GM11168 (cell line): ENCODE data around the gene FBXL13.
"Not testable (repeated sequence)": the region's sequence is repeated elsewhere in the genome, so short reads cannot be mapped to it uniquely, and the experiment has no call there.

ENCODE experiments used
- in situ Hi-C: fragments of 300-500 bp; cut with MboI; formaldehyde crosslinking; loops from one replicate; pipeline ENCODE4 v1.12.0; 2022; ENCODE audit warnings: low sequenced_read_pairs; ENCODE audit not compliant: unreplicated experiment

Gene FBXL13

DNA sequence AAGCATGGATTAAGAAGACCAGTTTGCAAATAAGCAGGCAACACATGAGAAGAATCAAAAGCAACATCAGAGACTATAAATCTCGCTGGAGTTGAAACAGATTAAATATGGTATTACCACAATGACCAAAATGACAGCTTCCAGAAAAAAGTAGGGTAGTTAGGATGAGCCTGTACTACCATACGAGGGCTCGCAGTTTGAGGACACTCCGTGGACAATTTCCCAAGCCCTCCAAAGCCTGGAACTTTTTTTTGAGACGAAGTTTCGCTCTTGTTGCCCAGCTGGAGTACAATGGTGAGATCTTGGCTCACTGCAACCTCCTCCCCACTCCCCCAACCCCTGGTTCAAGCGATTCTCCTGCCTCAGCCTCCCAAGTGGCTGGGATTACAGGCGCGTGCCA is 160.8 kb downstream of the FBXL13 start:
- in situ Hi-C loops, result no loop called here

DNA sequence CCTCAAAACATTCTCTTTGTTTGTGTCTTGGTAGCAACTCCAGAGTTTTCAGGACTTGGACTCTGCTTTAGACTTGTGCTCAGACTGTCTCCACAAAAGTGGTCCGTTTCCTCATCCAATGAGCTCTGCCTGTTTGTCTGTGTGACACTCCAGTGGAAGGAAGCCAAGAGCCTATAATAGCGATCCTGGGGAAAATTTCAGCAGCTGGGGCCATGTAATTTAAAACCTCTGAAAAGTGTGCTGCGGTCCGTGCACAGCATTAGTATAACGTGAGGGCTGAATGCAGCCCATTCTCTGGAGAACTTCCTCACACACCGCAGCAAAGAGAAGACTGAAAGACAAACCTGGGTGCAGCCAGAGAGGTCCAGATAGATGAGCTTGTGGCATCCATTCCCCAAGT is 161.9 kb downstream of the FBXL13 start, which contains the start of gene LRRC17:
LRRC17 (plus strand) TSS at position 259 of the 400 bp plus-strand sequence. CDS start 20,914 bp downstream, outside the sequence.
- in situ Hi-C loops, result no loop called here

DNA sequence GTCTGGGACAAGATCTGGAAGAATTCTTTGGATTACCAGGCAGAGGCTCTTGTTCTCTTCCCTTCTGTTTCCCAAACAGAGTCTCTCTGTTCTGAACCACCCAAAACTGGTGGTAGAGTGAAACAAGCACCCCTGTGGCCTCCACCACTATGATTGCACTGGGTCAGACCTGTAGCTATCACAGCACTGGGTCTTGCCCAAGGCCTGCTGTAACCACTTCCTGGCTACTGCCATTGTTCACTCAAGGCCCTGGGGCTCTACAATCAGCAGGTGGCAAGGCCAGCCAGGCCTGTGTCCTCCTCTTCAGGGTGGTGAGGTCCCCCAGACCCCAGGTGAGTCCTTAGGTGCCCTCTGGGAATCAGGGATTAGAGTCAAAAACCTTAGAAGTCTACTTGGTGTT is 165.9 kb downstream of the FBXL13 start:
- in situ Hi-C loops, result no loop called here

DNA sequence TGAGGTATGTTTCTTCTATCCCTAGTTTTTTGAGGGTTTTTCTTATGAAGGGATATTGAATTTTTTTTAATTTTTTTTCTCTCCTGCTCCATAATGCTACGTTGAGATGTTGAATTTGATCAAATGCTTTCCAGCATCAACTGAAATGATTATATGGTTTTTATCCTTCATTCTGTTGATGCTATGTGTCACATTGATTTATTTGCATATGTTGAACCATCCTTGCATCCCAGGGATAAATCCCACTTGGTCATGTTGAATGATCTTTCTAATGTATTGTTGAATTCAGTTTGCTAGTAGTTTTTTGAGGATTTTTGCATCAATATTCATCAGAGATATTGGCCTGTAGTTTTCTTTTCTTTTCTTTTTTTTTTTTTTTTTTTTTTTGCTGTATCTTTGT is 171.0 kb downstream of the FBXL13 start:
- in situ Hi-C loops, result not testable (repeated sequence)

DNA sequence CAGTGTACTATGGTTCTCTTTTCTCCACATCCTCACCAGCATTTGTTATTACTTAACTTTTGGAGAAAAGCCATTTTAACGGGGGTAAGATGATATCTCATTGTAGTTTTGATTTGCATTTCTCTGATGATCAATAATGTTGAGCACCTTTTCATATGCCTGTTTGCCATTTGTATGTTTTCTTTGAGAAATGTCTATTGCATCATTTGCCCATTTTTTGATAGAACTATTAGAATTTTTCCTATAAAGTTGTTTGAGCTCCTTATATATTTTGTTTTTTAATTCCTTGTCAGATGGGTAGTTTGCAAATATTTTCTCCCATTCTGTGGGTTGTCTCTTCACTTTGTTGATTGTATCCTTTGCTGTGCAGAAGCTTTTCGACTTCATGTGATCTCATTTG is 172.5 kb downstream of the FBXL13 start:
- in situ Hi-C loops, result not testable (repeated sequence)

DNA sequence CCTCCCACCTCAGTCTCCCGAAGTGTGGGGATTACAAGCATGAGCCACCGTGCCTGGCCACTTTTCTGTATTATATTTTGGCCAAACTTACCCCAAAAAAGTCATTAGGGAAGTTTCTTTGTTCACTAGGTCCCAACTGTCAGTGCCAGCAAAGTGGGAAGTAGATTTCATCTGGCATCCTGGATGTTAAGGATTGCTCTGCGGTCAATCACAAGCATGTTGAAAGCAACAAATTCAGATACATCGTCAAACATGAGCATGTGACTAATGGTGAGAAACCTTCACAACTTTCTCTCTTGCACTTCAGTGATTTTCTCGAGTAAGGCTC is 176.1 kb downstream of the FBXL13 start:
- in situ Hi-C loops, result no loop called here

DNA sequence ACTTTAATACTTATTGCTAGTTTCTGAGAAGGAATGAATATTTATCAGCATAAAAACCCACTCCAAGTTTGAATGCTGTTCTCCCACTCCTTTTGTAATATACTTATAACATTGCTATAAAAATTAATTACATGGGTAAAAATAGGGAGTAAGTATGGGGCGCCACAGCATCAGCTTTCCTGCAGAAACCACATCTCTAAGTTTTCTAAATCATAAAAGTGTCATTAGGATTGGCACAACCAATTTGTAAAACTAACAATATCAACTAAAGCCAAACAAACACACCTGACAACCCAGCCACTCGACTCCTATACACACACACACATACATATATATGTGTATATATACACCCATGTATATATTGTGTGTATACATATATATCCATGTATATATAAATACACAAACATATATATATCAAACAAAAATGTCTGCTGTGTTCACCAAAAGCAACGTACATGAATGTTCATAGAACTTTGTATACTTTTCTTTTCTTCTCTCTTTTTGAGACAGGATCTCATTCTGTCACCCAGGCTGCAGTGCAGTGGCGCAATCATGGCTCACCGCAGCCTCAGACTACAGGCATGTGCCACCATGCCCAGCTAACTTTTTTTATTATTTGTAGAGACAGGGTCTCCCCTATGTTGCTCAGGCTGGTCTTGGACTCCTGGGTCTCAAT is 176.6 kb downstream of the FBXL13 start:
- in situ Hi-C loops, result no loop called here

DNA sequence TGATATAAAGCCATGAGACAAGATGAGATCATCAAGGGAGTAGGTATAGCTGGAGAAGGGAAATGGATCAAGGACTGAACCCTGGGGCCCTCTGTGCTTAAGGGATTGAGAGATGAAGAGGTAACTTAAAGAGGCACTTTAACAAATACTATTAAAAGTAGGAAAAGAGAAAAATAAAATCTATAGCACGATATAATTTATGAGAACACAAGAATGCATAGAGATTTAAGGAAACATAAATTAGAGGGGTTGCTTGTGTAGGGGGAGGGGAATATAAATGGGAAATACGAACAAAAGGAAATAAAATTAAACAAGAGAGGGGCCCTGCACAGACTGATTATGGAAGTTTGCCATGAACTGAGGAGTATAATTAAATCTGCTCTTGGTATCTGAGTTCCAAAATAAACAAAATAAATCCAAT is 177.4 kb downstream of the FBXL13 start:
- in situ Hi-C loops, result no loop called here

DNA sequence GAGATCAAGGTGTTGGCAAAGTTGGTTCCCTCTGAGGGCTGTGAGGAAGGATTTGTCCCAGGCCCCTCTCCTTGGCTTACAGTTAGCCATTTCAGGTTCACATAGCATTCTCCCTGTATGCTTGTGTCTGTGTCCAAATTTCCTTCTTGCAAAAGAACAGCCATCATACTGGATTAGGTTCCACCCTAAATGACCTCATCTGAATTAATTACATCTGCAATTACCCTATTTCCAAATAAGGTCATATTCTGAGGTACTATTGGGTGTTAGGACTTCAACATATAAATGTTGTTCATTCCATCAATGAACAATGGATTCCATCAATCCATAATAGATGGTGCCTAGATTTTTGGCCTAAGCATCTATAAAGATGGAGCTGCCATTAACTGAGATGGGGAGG is 178.0 kb downstream of the FBXL13 start:
- in situ Hi-C loops, result no loop called here

DNA sequence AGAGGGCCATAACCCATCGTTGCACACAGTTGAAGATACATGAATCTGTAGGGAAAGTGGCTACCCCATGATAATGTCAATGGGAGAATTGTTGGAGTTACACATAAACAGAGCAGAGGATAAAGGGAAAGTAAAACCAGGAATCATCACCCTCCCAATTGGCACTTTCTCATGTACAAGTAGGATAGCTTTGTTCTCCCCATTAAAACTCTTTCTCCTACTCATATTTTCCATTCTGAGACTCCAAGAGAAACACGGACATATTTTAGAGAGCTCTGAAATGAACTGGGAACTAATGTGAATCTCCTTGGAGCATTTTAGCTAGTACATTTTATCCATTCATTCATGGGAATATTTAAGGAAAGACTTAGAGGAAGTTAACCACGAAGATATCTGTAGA is 179.0 kb downstream of the FBXL13 start:
- in situ Hi-C loops, result no loop called here

DNA sequence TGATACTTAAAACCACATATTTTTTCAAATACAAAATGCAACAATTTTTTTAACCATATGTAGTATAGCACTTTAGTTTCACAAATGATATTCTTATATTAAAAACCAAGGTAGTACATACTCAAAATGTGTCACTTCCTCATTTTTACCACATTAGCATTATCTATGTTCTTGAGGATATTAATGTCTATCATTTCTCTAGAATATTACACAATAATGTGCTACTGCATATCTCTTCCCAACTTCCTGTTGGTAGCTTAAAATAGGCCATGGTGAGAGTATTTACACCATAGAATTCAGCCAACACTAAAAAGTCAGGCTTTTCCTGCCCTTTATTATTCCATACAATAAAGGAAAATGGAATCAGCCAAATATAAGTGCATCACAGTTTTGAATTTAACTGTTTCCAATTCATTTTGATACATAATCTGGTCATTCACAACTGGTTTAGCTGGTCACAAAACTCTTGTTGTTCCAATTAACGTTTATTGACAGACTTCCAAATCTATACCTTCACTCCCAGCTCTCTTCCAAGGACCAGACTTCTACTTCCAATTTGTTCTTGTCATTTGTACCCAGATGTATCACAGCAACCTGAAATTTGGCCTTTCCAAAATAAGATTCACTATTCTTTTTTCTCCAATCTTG is 181.8 kb downstream of the FBXL13 start:
- in situ Hi-C loops, result no loop called here

DNA sequence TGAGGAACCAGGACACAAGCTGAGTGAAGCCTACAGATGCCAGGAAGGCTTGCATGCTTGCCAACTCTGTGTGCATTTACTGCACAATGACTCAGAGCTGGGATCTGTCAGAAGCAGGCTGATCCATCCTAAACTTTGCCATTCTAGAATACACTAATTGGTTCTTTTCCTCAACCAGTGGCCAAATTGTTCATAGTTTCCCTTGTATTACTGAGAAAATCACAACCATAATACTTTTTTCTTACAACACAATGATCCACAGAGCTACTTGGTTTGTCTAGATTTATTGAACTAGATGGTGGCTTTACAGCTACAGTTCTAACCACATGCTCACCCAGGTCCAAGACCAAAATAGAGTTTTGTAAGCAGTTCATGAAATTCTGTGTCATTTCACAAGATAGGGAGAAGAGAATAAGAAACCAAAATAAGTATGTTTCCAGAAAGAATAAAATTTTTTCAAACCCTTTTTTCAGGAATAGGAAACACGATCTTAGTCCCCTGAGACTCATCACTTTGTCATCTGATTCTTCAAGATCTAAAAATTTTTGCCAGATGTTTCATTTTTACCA is 182.8 kb downstream of the FBXL13 start:
- in situ Hi-C loops, result no loop called here

DNA sequence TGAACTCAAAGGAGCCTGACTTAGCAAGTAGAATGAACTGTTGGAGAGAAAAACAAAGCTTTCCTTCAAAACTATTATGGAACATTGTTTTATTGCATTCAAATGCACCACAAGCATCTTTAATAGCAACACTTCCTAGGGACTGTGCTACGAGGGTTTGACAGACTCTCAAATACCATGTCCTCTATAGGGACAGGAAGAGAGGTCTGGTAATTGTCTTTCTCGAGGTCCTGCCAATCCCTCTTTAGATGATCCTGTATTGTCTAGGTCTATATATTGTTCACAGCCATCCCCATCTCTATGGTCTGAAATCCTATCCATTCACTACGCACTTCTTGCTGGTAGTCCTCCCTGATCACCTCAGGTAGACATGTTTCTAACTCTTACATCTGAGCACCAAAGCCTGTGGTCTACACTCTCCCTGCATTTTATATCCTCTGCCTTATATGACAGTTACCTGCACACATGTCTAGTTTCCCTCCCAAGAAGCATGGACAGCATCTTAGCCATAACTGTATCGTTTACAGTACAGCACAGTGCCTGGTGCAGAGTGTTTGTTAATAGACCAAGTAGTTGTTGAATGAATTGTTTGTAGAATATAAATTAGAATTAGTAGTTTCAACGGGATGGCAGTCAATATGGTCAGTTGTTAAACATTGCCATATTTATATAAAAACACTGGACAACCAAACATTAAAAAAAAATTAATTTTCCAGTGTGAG is 183.5 kb downstream of the FBXL13 start:
- in situ Hi-C loops, result no loop called here

DNA sequence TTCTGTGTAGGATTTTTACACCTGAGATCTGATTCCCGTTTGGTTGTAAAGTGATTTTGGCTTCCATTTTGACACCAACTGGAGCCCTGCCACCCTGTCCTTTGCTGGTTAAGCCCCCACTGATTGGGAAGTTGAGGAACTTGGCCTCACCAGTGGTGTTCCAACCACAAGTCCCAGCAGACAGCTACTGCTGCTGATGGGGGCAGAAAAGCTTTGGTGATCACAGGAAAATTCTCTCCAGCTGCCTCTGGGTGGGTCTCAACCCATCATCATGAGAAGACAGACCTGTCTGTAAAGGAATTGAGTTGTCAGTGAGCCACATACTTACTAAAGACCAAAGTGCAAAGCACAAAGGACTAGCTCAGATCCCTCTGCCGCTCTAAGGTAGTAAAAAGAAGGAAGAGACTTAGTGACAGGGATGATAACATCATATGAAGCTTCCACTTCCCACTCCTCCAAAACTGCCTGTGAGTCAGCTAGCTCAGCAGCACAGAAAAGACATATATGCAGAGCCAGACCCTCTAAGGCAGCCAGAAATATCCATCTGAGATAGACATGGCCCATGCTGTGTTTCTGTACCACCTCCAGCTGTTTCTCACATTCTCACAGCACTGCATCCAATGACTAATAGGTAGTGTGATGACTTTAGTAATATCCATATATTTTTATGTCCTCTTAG is 184.2 kb downstream of the FBXL13 start:
- in situ Hi-C loops, result no loop called here

DNA sequence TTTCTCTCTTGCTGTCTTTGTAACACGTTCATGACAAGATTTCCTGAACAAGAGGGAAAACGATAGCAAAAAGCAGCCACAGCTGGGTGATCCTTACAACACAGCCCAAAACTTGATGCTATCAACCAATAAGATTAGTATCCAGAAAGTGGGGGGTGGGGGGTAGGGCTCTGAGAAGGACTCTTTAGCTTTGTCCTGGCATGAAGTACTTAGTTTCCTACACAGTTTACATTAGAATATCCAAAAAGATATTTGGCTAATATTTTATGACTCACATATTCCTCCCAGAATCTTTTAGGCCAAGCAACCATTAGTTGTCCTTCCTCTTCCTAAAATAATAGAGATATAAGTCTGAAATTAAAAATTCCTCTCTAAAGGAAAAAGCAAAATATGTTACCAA is 184.7 kb downstream of the FBXL13 start:
- in situ Hi-C loops, result no loop called here

DNA sequence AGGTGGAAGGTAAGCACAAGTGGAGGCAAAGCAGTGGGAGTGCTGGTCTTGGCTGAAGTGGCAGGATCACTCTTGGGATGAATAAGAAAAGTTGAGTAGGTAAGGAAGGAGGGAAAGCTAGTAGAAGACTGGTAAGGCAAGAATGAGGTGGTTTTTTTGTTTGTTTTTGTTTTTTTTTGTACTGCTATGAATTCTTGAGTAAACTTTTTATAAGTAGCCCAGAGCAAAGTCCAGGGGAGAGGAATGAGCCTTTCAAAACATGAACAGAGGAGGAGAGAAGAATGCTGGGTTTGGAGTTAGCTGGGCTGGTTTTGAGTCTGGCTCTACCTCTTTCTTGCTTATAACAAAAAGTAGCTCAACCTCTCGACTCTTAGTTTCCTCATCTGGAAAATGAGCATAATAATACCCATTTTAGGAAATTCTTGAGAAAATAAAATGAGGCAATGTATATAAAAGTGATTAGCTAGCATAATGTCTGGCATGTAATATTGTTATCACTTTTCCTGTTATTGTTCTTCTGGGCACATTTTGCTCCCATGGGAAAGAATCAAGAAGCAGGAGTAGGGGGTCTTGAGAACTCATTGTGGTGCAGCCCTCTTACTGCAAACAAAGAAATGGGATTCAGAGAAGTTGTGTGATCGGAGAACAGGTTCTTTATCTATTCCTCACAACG is 185.9 kb downstream of the FBXL13 start:
- in situ Hi-C loops, result no loop called here

DNA sequence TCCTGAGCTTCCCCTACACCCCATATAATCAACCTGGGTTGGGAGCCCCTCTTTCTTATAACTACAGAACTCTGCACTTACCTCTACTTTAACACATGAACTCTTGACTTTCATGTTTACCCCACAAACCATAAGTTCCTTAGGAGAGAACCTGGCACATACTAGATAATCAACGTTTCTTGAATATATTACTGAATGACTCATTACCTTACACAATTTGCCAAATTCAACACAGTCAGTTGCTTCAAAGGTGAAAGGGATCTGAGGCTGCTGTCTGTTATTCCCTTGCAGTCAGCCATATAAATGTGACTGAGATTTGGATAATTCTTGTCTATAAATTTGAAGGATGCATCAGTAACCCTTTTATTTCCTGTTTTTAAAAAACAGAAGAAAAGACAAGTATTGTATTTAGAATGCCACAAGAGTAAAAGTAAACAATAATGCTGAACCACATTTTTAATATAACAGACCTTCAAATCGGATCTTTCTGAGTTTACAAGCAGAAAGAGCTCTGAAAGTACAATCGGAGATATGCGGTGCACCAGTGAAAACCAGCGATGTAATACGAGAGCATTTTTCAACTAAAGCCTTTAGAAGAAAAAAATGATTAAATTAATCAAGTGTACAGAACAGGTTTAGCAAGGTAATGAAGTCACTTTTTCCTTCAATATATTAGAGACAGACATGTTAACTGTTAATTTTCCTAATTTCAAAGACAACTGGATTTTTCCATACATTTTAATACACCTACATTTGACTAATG is 191.3 kb downstream of the FBXL13 start:
- in situ Hi-C loops, result no loop called here

DNA sequence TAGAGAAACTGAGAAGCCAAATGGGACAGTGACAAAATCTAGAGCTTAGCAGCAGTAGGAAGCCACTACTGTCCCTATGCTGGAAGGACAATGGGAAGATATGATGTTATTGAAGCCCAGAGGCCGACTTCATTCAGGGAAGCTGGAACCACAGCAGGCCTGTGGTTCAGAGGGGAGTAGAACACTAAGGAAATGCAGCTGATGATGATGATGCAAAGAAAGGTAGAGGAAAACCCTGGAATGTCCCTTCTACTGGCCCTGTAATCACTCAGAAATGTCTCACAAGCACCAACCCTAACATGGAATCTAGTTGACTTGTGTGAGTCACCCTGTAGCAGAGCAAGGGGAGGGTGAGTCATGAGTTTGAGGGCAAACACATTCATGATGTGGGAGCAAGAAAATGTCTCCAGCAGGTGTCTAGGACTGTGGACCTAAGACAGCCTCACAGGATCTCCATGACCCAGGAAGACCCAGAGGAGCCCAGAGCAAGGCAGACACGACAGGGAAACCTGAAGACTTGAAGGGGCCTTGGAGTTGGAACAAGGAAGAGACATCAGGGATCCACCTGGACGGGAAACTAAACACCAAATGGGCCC is 198.8 kb downstream of the FBXL13 start:
- in situ Hi-C loops, result no loop called here

DNA sequence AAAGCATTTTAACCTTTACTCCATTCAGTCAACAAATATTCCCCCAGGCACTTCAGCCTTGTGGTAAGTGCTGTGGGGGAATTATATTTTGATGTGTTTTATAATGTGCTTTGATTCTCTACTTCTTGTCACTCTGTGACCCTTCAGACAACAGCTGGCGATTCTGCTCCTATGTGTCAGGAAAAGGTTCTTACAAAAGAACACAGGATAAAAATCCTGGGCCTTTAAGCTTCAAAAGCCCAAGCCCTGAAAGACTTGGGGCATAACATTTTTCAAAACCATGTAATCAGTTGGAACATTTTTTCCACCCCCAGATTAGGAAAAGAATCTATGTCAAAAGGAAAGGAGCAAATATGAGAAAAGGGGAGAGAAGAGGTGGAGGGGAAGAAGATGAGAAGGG is 199.6 kb downstream of the FBXL13 start:
- in situ Hi-C loops, result no loop called here
